Astrocyte (in vitro differentiated cells and primary cell): Measurements from ENCODE around the gene SWT1. TPM values are rescaled to one million over a fixed set of nuclear protein-coding genes. Genes with fewer than 3 reads are reported as not detected.

Experiments
- DNase-seq: peaks from one replicate; pipeline ENCODE4 v3.0.0-alpha.2; 2010; ENCODE audit warnings: low read depth
- FAIRE-seq: peaks from 2 replicates; lab custom pipeline; 2011; peaks lifted over from hg19 to GRCh38; lab: Jason Lieb, UNC
- H2AFZ ChIP-seq: 2 replicates; pipeline ENCODE4 v1.6.0; 2012; ENCODE audit warnings: low read depth, low read length, inconsistent platforms
- H3K27ac ChIP-seq: 2 replicates; pipeline ENCODE4 v1.5.1; 2011; ENCODE audit warnings: low read depth, low read length, inconsistent platforms
- H3K27me3 ChIP-seq: 2 replicates; pipeline ENCODE4 v1.6.0; 2011; ENCODE audit warnings: low read length, inconsistent platforms; ENCODE audit not compliant: insufficient read depth
- H3K36me3 ChIP-seq: 2 replicates; pipeline ENCODE4 v1.5.1; 2011; ENCODE audit warnings: low read length, inconsistent platforms; ENCODE audit not compliant: insufficient read depth
- H3K4me1 ChIP-seq: 2 replicates; pipeline ENCODE4 v1.5.1; 2011; ENCODE audit warnings: low read length, inconsistent platforms; ENCODE audit not compliant: insufficient read depth
- H3K4me2 ChIP-seq: 2 replicates; pipeline ENCODE4 v1.6.0; 2012; ENCODE audit warnings: low read length, inconsistent platforms
- H3K4me3 ChIP-seq: 2 replicates; pipeline ENCODE4 v1.5.1; 2011; ENCODE audit warnings: low read depth, mild to moderate bottlenecking, low read length, inconsistent platforms; ENCODE audit not compliant: insufficient read depth
- H3K79me2 ChIP-seq: 2 replicates; pipeline ENCODE4 v1.6.0; 2012; ENCODE audit warnings: mild to moderate bottlenecking, low read length, inconsistent platforms; ENCODE audit not compliant: insufficient read depth
- H3K9ac ChIP-seq: 2 replicates; pipeline ENCODE4 v1.6.0; 2012; ENCODE audit warnings: mild to moderate bottlenecking, low read length, inconsistent platforms
- H3K9me3 ChIP-seq: 2 replicates; pipeline ENCODE4 v1.5.1; 2012; ENCODE audit warnings: low read depth, mild to moderate bottlenecking, low read length, inconsistent platforms; ENCODE audit not compliant: insufficient read depth
- H4K20me1 ChIP-seq: 2 replicates; pipeline ENCODE4 v1.6.0; 2012; ENCODE audit warnings: low read length, inconsistent platforms; ENCODE audit not compliant: insufficient read depth
- H3K27ac Mint-ChIP-seq: one replicate; pipeline ENCODE4 v1.8.0; 2021; ENCODE audit warnings: mild to moderate bottlenecking, mixed read lengths; ENCODE audit not compliant: unreplicated experiment
- H3K27me3 Mint-ChIP-seq: one replicate; pipeline ENCODE4 v1.8.0; 2021; ENCODE audit warnings: low read depth, mixed read lengths; ENCODE audit not compliant: unreplicated experiment
- H3K36me3 Mint-ChIP-seq: one replicate; pipeline ENCODE4 v1.8.0; 2021; ENCODE audit warnings: low read depth, mixed read lengths; ENCODE audit not compliant: unreplicated experiment
- H3K4me1 Mint-ChIP-seq: one replicate; pipeline ENCODE4 v1.8.0; 2021; ENCODE audit warnings: low read depth, mixed read lengths; ENCODE audit not compliant: unreplicated experiment
- H3K4me3 Mint-ChIP-seq: one replicate; pipeline ENCODE4 v1.8.0; 2021; ENCODE audit warnings: mild to moderate bottlenecking, moderate library complexity, mixed read lengths; ENCODE audit not compliant: unreplicated experiment
- H3K9me3 Mint-ChIP-seq: one replicate; pipeline ENCODE4 v1.8.0; 2021; ENCODE audit warnings: mild to moderate bottlenecking, mixed read lengths; ENCODE audit not compliant: unreplicated experiment
- EZH2 ChIP-seq: IDR thresholded peaks from 2 replicates; pipeline ENCODE4 v1.6.1; 2012; ENCODE audit warnings: mild to moderate bottlenecking, low read length, inconsistent platforms; ENCODE audit not compliant: insufficient read depth
- total RNA-seq: library from RNA; stranded (reverse); gene quantifications from 2 replicates; pipeline ENCODE4 v1.2.1, GENCODE V29; 2021
- TF ChIP-seq, protein P1 (sequence below): IDR thresholded peaks from 2 replicates; pipeline ENCODE4 v1.5.1; 2011; ENCODE audit warnings: low read depth, mild to moderate bottlenecking, inconsistent platforms, low read length, moderate library complexity; ENCODE audit not compliant: insufficient read depth

SWT1 gene
- total RNA-seq, 1 donor from 2014 or later, result 5.4 TPM

GRCh38 chr1:185305419-185305818 lies 148.5 kb downstream of the SWT1 start:
- no peak for TF ChIP-seq EZH2
- TF ChIP-seq, protein P1, sequence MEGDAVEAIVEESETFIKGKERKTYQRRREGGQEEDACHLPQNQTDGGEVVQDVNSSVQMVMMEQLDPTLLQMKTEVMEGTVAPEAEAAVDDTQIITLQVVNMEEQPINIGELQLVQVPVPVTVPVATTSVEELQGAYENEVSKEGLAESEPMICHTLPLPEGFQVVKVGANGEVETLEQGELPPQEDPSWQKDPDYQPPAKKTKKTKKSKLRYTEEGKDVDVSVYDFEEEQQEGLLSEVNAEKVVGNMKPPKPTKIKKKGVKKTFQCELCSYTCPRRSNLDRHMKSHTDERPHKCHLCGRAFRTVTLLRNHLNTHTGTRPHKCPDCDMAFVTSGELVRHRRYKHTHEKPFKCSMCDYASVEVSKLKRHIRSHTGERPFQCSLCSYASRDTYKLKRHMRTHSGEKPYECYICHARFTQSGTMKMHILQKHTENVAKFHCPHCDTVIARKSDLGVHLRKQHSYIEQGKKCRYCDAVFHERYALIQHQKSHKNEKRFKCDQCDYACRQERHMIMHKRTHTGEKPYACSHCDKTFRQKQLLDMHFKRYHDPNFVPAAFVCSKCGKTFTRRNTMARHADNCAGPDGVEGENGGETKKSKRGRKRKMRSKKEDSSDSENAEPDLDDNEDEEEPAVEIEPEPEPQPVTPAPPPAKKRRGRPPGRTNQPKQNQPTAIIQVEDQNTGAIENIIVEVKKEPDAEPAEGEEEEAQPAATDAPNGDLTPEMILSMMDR, result no peak
- no peaks in the 10 kb centered on the region for H3K27me3 ChIP-seq
- peaks cover 78% of the 10 kb centered on the region for H3K36me3 ChIP-seq
- H3K4me2 ChIP-seq, result no peak overlapping the region
- no peak overlapping the region for H3K27ac ChIP-seq
- FAIRE-seq (no peak), DNase-seq (no peak)
- H3K9ac ChIP-seq, result no peak overlapping the region
- H3K27me3 Mint-ChIP-seq, result no peaks in the 10 kb centered on the region
- H3K79me2 ChIP-seq, result peaks cover 16% of the 10 kb centered on the region
- H3K4me1 ChIP-seq, result no peaks in the 10 kb centered on the region
- peaks cover 2% of the 10 kb centered on the region for H3K4me1 Mint-ChIP-seq
- no peak overlapping the region for H2AFZ ChIP-seq
- H4K20me1 ChIP-seq, result peaks cover 23% of the 10 kb centered on the region
- H3K4me3 Mint-ChIP-seq, result no peak overlapping the region
- H3K27ac Mint-ChIP-seq, result no peak overlapping the region
- no peaks in the 10 kb centered on the region for H3K9me3 Mint-ChIP-seq
- no peak overlapping the region for H3K4me3 ChIP-seq
- no peaks in the 10 kb centered on the region for H3K9me3 ChIP-seq
- peaks cover 15% of the 10 kb centered on the region for H3K36me3 Mint-ChIP-seq

DNA sequence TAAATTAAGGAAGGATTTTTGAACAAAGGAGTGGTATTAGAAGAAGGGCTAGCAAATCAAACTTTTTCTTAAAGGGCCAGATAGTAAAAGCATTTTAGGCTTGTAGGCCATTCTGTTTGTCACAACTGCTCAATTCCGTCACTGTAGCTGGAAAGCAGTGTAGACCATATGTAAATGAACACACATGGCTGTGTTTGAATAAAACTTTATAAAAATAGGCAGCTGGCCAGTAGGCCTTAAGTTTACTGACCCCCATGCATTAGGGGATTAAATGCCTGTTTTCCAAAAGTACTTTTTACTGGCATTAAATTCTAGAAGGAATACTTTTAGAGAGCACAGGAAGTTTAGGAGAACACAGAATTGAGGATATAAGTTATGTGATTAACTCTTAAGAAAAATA lies 151.2 kb downstream of the SWT1 start:
- Histone ChIP-seq H4K20me1 (peaks cover 37% of the 10 kb centered on the region), H3K4me2 (no peak overlapping the region), H3K4me1 (peaks cover 3% of the 10 kb centered on the region), H3K9ac (no peak overlapping the region), H3K27me3 (no peaks in the 10 kb centered on the region), H3K36me3 (peaks cover 63% of the 10 kb centered on the region), H3K9me3 (no peaks in the 10 kb centered on the region), H3K27ac (no peak overlapping the region), H2AFZ (no peak overlapping the region), H3K79me2 (peaks cover 43% of the 10 kb centered on the region), H3K4me3 (no peak overlapping the region)
- no peak overlapping the region for H3K4me3 Mint-ChIP-seq
- H3K9me3 Mint-ChIP-seq, result no peaks in the 10 kb centered on the region
- H3K27me3 Mint-ChIP-seq, result no peaks in the 10 kb centered on the region
- DNase-seq, result no peak
- peaks cover 11% of the 10 kb centered on the region for H3K4me1 Mint-ChIP-seq
- TF ChIP-seq, protein P1, result no peak
- no peak for TF ChIP-seq EZH2
- FAIRE-seq, result no peak
- no peak overlapping the region for H3K27ac Mint-ChIP-seq
- peaks cover 15% of the 10 kb centered on the region for H3K36me3 Mint-ChIP-seq

DNA sequence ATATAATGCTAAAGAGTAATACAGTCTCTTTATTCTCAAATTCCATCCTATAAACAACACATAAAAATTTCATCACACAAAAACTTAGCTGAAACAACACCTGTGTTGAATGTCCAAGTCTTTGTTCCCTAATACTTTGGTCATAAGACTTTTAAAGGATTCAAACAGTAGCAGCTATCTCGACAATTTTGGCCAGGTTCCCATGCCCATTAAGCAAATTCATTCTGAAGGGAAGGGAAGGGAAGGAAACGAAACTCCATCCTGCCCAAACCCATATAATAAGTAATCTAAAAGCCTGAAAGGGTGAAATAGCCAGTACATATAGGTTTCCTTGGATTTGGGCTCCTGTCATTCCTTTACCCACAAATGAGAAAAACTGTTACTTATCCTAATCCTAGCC lies 152.6 kb downstream of the SWT1 start:
- Mint-ChIP-seq H3K4me3 (no peak overlapping the region), H3K9me3 (no peaks in the 10 kb centered on the region), H3K36me3 (peaks cover 15% of the 10 kb centered on the region), H3K27ac (no peak overlapping the region), H3K4me1 (peaks cover 16% of the 10 kb centered on the region), H3K27me3 (no peaks in the 10 kb centered on the region)
- Histone ChIP-seq H3K4me3 (no peak overlapping the region), H3K36me3 (peaks cover 55% of the 10 kb centered on the region), H3K27ac (no peak overlapping the region), H3K4me2 (no peak overlapping the region), H4K20me1 (peaks cover 51% of the 10 kb centered on the region), H2AFZ (no peak overlapping the region), H3K79me2 (peaks cover 57% of the 10 kb centered on the region), H3K4me1 (peaks cover 9% of the 10 kb centered on the region), H3K9ac (no peak overlapping the region), H3K9me3 (no peaks in the 10 kb centered on the region), H3K27me3 (no peaks in the 10 kb centered on the region)
- DNase-seq, result no peak
- no peak for TF ChIP-seq EZH2
- TF ChIP-seq, protein P1, result no peak
- no peak for FAIRE-seq
